Epithelial cell of proximal tubule (primary cell): Measurements from ENCODE around the gene BMERB1. TPM values are rescaled to one million over a fixed set of nuclear protein-coding genes. Genes with fewer than 3 reads are reported as not detected.
"Not testable (repeated sequence)": the region's sequence is repeated elsewhere in the genome, so short reads cannot be mapped to it uniquely, and the experiment has no call there.

Experiments
- DNase-seq: peaks from one replicate; pipeline ENCODE4 v3.0.0-alpha.2; 2011; ENCODE audit warnings: low read depth
- H3K4me3 ChIP-seq: 2 replicates; pipeline ENCODE4 v1.5.1; 2011; ENCODE audit warnings: low read depth, mild to moderate bottlenecking, low read length
- CTCF ChIP-seq: conservative IDR thresholded peaks from 2 replicates; pipeline ENCODE4 v1.5.1; 2012; ENCODE audit warnings: low read depth, mild to moderate bottlenecking, low read length
- total RNA-seq: library from RNA; depleted of rRNA; stranded (reverse); fragments of >200 nt; gene quantifications from 2 replicates; pipeline ENCODE4 v1.2.3, GENCODE V29; 2015

Gene BMERB1
- total RNA-seq, 1 donor from 2014 or later: 15.8 TPM

GRCh38 chr16:15450624-15451023, 16.2 kb downstream of the BMERB1 start:
- no peak for DNase-seq
- H3K4me3 ChIP-seq: no peak overlapping the region
- no peak for TF ChIP-seq CTCF

- no peak for TF ChIP-seq CTCF
- no peak overlapping the region for H3K4me3 ChIP-seq
- no peak for DNase-seq
These were observed 16.8 kb downstream of the BMERB1 start for GRCh38 chr16:15451098-15451731.

GRCh38 chr16:15452246-15452855, 18.0 kb downstream of the BMERB1 start:
- TF ChIP-seq CTCF: no peak

DNA sequence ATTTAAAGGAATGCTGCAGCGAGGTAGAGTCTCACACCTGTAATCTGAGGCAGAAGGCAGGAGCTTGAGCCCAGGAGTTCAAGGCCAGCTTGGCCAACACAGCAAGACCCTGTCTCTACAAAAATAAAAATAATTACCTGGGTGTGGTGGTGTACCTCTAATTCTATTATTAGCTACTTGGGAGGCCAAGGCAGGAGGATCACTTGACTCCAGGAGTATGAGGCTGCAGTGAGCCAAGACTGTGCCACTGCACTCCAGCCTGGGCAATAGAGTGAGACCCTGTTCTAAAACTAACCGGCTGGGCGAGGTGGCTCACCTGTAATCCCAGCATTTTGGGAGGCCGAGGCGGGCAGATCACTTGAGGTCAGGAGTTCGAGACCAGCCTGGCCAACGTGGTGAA, 18.9 kb downstream of the BMERB1 start:
- H3K4me3 ChIP-seq, DNase-seq: not testable (repeated sequence)

More at GRCh38 chr16:15452246-15452855, 18.0 kb downstream of the BMERB1 start:
- no peak for DNase-seq
- H3K4me3 ChIP-seq: no peak overlapping the region

DNA sequence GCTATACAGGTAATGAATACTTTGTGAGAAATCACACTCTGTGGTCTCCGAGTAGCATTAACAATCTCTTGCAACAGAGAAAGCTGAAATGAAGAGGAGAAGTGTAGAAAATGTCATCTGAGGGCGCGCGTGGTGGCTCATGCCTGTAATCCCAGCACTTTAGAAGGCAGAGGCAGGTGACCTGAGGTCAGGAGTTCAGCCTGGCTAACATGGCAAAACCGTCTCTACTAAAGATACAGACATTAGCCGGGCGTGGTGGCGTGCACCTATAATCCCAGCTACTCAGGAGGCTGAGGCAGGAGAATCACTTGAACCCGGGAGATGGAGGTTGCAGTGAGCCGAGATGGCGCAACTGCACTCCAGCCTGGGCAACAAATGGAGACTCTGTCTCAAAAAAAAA, 20.5 kb downstream of the BMERB1 start:
- DNase-seq, H3K4me3 ChIP-seq: not testable (repeated sequence)

DNA sequence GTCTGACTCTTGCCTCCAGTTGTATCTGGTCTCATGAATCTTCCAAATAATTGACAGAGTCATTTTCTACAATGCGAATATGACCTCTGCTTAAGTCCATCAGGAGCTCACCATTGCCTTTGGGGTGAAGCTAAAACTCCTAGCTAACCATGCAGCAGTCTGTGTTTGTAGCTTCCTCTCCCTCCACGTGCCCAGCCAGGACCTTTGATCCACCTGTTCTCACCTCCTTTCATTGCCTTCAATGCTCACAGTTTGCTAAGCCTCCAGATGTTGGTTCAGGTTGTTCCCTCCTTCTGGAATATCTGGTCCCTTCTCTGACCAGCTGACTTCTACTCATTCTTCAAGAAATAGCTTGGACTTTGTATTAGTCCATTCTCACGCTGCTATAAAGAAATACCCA, 23.0 kb downstream of the BMERB1 start:
- no peak for TF ChIP-seq CTCF
- no peak for DNase-seq
- H3K4me3 ChIP-seq: no peak overlapping the region

DNA sequence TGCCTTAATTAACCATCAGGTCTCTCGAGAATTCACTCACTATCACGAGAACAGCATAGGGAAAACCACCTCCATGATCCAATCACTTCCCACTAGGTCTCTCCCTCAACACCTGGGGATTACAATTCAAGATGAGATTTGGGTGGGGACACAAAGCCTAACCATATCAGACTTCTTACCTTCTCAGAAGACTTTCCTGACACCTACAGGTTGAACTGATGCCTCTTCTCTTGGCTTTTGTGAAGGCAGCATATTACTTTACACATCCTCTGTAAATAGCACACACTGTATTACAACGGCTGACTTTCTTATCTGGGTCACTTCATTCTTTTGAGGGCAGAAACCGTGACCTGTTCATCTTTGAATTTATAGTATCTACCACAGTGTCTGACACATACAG, 23.6 kb downstream of the BMERB1 start:
- TF ChIP-seq CTCF: no peak
- DNase-seq: no peak
- no peak overlapping the region for H3K4me3 ChIP-seq

DNA sequence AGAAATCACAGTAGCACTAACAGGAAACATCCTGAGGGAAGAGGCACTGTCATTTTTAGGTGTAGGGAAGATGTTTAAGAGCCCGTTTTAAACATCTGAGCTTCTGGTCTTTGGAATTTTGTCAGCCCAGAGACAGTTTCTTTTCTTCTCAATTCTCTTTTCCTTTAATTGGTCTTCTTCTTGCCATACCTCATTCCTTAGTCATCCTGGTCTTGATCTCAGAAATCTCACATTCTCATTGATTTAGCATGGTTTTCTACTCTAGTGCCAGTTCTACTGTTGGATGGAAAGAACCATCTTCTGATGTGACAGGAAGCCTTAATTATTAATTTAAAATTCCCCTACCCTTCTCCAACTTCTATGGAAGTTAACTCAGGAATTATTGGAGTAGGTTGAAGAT, 25.4 kb downstream of the BMERB1 start:
- no peak for DNase-seq
- no peak for TF ChIP-seq CTCF
- no peak overlapping the region for H3K4me3 ChIP-seq
